ENCODE data around the gene GRIP2. TPM values are rescaled to one million over a fixed set of nuclear protein-coding genes. Genes with fewer than 3 reads are reported as not detected.
A peak's percentile ranks its signal among the peaks of the same experiment; 100 is the strongest.

Gene GRIP2
- total and polyA plus RNA-seq, 9 of the 15 experiments (the other 6 are each of a cell fraction or from before 2014, with no cell fraction given): 0.01 TPM; not detected in 7

DNA sequence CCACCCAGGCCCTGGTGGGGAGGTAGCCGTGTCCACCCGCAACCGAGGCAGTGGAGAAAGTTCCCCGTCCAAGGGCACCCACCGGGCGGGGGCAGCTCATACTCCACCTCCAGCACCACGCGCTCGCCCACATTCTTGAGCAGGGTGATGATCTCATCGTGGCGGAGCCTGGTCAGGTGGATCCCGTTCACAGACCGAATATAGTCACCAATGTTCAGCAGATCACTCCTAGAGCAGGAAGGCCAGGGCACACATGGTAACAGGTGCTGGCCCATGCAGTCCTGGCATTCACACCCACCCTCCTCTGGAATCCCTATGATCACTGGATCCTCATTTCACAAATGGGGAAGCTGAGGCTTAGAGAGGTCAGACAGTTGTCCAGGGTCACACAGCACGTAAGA lies 15.8 kb downstream of the GRIP2 start (continued):
- TF ChIP-seq RAD51 (IDR thresholded peaks at IDR 0.05; ENCODE audit: borderline replicate concordance, low read depth) (no peak), DDX20 (tag; IDR thresholded peaks at IDR 0.05; ENCODE audit: low read depth) (no peak), TCF3 (CRISPR knock-in tag; IDR thresholded peaks at IDR 0.05) (no peak)

DNA sequence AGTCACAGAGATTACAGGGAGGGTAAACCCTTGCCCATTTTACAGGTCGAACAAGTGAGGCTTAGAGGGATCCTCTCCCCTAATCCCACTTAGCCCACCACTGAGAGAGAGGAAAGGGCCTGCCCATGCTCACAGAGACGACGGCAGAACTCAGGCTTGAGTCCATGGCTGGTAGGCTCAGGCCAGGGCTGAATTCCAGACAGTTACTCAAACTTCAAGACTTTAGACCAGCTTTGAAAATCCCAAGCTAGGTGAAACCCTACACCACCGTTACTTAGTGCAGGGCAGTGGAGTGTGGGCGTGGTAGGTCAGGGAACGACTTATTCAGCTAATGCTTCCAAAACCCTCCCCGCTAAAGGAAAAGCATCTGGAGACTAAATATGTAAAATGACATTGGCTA lies 16.4 kb downstream of the GRIP2 start:
- no peak overlapping the region for H3K27ac ChIP-seq (ENCODE audit: extremely low read depth, low read depth, low read length)
- H3K36me3 ChIP-seq (ENCODE audit: control insufficient read depth, insufficient read depth, low read length): no peaks in the 10 kb centered on the region
- H2AFZ ChIP-seq (ENCODE audit: low read depth, low read length): no peak overlapping the region
- peaks cover 13% of the 10 kb centered on the region for H4K20me1 ChIP-seq (replicated peaks; ENCODE audit: control insufficient read depth, insufficient read depth, low read length)
- no peak overlapping the region for H3K4me3 ChIP-seq
- no peaks in the 10 kb centered on the region for H3K9me3 ChIP-seq (replicated peaks; ENCODE audit: control insufficient read depth, insufficient read depth, low read depth, low read length)
- no TSS peak for BruUV-seq (replicated peaks)
- in situ Hi-C loops (cut with MboI) (loop anchor here (25.0 kb wide), 1 partner anchor 389 kb away; no protein-coding TSS in a partner anchor), intact Hi-C loops (cut with micrococcal nuclease) (no loop called here)
- TF ChIP-seq ZBTB1 (CRISPR knock-in tag; IDR thresholded peaks at IDR 0.05; ENCODE audit: borderline replicate concordance, low read depth) (no peak), ZNF445 (CRISPR knock-in tag; IDR thresholded peaks at IDR 0.05; ENCODE audit: low read depth) (no peak), ZNF232 (CRISPR knock-in tag; IDR thresholded peaks at IDR 0.05) (no peak), ZNF146 (CRISPR knock-in tag; IDR thresholded peaks at IDR 0.05; ENCODE audit: unreplicated experiment) (no peak), KDM1A (IDR thresholded peaks at IDR 0.05) (peak in 1 of 2 experiments; percentile 43; a peak in 1 of 4 replicates), ADNP (tag; IDR thresholded peaks at IDR 0.05) (peak; percentile 62; the same call in 1 of the 2 replicates), ILK (tag; IDR thresholded peaks at IDR 0.05; ENCODE audit: borderline replicate concordance, low read depth) (no peak), RBM25 (IDR thresholded peaks at IDR 0.05; ENCODE audit: low read depth, low read length, severe bottlenecking) (peak; percentile 29), PML (IDR thresholded peaks at IDR 0.05; ENCODE audit: low read length) (no peak)
- TF ChIP-seq, protein P1, sequence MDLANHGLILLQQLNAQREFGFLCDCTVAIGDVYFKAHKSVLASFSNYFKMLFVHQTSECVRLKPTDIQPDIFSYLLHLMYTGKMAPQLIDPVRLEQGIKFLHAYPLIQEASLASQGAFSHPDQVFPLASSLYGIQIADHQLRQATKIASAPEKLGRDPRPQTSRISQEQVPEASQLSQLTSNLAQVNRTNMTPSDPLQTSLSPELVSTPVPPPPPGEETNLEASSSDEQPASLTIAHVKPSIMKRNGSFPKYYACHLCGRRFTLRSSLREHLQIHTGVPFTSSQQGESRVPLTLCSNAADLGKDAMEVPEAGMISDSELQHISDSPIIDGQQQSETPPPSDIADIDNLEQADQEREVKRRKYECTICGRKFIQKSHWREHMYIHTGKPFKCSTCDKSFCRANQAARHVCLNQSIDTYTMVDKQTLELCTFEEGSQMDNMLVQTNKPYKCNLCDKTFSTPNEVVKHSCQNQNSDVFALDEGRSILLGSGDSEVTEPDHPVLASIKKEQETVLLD (IDR thresholded peaks at IDR 0.05): no peak
- TF ChIP-seq, protein P2, sequence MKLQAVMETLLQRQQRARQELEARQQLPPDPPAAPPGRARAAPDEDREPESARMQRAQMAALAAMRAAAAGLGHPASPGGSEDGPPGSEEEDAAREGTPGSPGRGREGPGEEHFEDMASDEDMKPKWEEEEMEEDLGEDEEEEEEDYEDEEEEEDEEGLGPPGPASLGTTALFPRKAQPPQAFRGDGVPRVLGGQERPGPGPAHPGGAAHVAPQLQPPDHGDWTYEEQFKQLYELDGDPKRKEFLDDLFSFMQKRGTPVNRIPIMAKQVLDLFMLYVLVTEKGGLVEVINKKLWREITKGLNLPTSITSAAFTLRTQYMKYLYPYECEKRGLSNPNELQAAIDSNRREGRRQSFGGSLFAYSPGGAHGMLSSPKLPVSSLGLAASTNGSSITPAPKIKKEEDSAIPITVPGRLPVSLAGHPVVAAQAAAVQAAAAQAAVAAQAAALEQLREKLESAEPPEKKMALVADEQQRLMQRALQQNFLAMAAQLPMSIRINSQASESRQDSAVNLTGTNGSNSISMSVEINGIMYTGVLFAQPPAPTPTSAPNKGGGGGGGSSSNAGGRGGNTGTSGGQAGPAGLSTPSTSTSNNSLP (IDR thresholded peaks at IDR 0.05; ENCODE audit: borderline replicate concordance, low read depth, low read length): no peak
- TF ChIP-seq, protein P3, sequence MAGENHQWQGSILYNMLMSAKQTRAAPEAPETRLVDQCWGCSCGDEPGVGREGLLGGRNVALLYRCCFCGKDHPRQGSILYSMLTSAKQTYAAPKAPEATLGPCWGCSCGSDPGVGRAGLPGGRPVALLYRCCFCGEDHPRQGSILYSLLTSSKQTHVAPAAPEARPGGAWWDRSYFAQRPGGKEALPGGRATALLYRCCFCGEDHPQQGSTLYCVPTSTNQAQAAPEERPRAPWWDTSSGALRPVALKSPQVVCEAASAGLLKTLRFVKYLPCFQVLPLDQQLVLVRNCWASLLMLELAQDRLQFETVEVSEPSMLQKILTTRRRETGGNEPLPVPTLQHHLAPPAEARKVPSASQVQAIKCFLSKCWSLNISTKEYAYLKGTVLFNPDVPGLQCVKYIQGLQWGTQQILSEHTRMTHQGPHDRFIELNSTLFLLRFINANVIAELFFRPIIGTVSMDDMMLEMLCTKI (IDR thresholded peaks at IDR 0.05; ENCODE audit: partially characterized antibody): no peak
- CTCF ChIA-PET (ENCODE audit: low intra/inter-chr PET ratio): no interaction called here
- peaks cover 61 to 79% of the 10 kb centered on the region in 2 experiments for H3K27me3 ChIP-seq (ENCODE audit: control insufficient read depth in 2 of 2, insufficient read depth in 2 of 2, low read length in 2 of 2)
- H3K4me1 ChIP-seq (replicated peaks in 1 of 2; ENCODE audit: control insufficient read depth in 2 of 2, insufficient read depth in 2 of 2, low read length in 2 of 2): peaks cover 0 to 12% of the 10 kb centered on the region in 2 experiments; a peak in 2 of 5 replicates
- H3K9me1 ChIP-seq (ENCODE audit: control insufficient read depth, insufficient read depth, low read length): no peaks in the 10 kb centered on the region
- FAIRE-seq (peak; percentile 35), DNase-seq (ENCODE audit: extremely low read depth in 1 of 4, low spot score in 3 of 4) (no peak), ATAC-seq (peak; percentile 38)
- H3K79me2 ChIP-seq (ENCODE audit: control insufficient read depth, insufficient read depth, low read length): no peaks in the 10 kb centered on the region
- POLR2A ChIA-PET: interaction anchor here (0.6 to 1.3 kb wide), 4 partner anchors 10 to 292 kb away, joined by 3 to 4 read pairs (median 4); no protein-coding TSS in a partner anchor
- no peak overlapping the region for H3K4me2 ChIP-seq (ENCODE audit: insufficient read depth, low read length)
- WGBS (ENCODE audit: insufficient coverage, low coverage, missing lambda C conversion rate): under 1% methylated on average over 7 of the region's 7 CpGs
- H3K9ac ChIP-seq (ENCODE audit: insufficient read depth in 1 of 2, low read depth in 2 of 2, low read length in 2 of 2): peak overlapping the region in 1 of 2 experiments; percentile 16; a peak in 1 of 4 replicates

All from K562 (cell line).